Measurements from ENCODE around the gene MGAT4B. TPM values are rescaled to one million over a fixed set of nuclear protein-coding genes. Genes with fewer than 3 reads are reported as not detected.

MGAT4B gene
- total RNA-seq, 1 donor from 2014 or later, result 278 TPM

- H3K4me3 ChIP-seq (ENCODE audit: low read depth, low read length), result no peak overlapping the region
- DNase-seq (ENCODE audit: low read depth), result no peak
- no peak for TF ChIP-seq CTCF (conservative IDR thresholded peaks at IDR 0.05; ENCODE audit: low read depth, low read length)
These were observed 30.2 kb downstream of the MGAT4B start for GRCh38 chr5:179776411-179776938.

- TF ChIP-seq CTCF (conservative IDR thresholded peaks at IDR 0.05; ENCODE audit: low read depth, low read length), result no peak
- no peak overlapping the region for H3K4me3 ChIP-seq (ENCODE audit: low read depth, low read length)
- DNase-seq (ENCODE audit: low read depth), result no peak
These were observed 32.2 kb downstream of the MGAT4B start for GRCh38 chr5:179774442-179774841.

GRCh38 chr5:179773686-179774040 lies 33.0 kb downstream of the MGAT4B start:
- TF ChIP-seq CTCF (conservative IDR thresholded peaks at IDR 0.05; ENCODE audit: low read depth, low read length), result no peak
- H3K4me3 ChIP-seq (ENCODE audit: low read depth, low read length), result no peak overlapping the region
- no peak for DNase-seq (ENCODE audit: low read depth)

DNA sequence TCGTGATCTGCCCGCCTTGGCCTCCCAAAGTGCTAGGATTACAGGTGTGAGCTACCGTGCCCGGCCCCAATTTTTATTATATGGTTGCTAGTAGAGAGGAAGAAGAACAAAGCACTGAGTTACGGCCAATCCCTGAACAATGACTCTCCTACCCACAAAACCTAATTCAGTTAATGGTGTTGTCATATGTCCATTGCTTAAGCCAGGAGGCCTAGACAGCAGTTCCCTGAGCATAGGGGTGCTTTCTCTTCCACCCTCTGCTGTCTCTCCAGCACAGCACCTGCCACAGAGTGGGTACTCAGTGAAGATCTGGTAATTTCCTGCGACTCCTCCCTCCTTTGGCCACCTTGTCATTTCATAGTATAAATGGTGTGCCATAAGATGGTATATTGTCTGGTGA lies 34.3 kb downstream of the MGAT4B start:
- no peak for TF ChIP-seq CTCF (conservative IDR thresholded peaks at IDR 0.05; ENCODE audit: low read depth, low read length)
- H3K4me3 ChIP-seq (ENCODE audit: low read depth, low read length), result no peak overlapping the region
- DNase-seq (ENCODE audit: low read depth), result no peak

DNA sequence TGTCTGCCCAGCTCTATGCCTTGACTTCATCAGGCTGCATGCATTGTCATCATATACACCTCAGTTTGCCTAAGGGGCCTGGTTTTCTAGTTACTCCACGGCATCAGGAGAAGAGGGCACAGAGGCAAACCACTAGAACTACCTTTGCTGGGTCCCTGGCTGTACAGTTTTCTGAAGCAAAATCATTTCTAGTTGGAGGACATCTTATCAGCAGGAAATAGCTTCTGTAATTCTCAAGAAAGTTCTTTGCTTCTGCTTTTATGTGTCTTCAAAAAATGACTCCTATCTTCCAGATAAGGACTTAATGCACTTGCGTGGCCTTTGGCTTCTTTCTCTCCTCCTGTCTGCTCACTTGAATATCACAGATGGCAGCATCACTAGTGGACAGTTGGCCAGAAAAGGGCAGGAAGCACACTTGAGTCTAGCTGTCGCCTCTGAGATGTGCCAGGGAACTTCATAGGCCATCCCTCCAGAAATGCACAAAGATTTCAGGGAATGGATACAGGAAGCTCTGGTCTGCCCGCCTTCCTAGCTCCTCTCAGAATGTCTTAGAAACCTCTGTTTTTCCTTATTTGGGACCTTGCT lies 35.3 kb downstream of the MGAT4B start:
- TF ChIP-seq CTCF (conservative IDR thresholded peaks at IDR 0.05; ENCODE audit: low read depth, low read length), result no peak
- DNase-seq (ENCODE audit: low read depth), result no peak
- H3K4me3 ChIP-seq (ENCODE audit: low read depth, low read length), result no peak overlapping the region

DNA sequence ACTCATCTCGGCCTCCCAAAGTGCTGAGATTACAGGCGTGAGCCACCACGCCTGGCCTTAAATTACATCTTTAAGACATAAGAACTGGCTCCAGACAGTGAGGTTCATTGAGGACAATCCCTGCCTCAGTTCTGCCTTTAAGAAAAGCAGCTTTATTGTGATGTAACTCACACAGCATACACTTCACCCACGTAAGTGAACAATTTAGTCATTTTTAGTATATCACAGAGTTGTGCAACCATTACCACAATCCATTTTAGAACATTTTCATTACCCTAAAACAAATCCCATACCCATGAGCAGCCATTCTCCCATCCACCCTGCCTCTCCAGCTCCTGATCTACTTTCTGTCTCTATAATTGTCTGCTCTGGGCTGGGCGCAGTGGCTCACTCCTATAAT lies 36.9 kb downstream of the MGAT4B start:
- DNase-seq (ENCODE audit: low read depth), result no peak
- TF ChIP-seq CTCF (conservative IDR thresholded peaks at IDR 0.05; ENCODE audit: low read depth, low read length), result no peak

DNA sequence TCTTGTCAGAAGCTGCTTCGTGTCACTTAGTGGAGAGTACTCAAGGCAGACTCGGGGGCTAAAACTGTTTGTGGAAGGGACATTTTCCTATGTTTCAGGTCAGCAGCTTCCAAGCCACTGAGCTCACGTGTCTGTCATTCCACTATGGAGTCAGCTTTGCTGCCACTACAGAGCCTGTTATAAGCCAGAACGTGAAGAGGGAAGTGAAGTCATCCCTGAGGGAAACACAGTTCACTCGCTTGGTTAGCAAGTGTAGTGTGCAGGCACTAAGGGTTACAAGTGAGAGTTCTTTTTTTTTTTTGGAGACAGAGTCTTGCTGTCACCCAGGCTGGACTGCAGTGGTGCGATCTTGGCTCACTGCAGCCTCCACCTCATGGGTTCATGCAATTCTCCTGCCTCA lies 37.4 kb downstream of the MGAT4B start:
- no peak for TF ChIP-seq CTCF (conservative IDR thresholded peaks at IDR 0.05; ENCODE audit: low read depth, low read length)

More for the DNA sequence above, 36.9 kb downstream of the MGAT4B start:
- H3K4me3 ChIP-seq (ENCODE audit: low read depth, low read length), result no peak overlapping the region

More for the DNA sequence above, 37.4 kb downstream of the MGAT4B start:
- no peak for DNase-seq (ENCODE audit: low read depth)
- no peak overlapping the region for H3K4me3 ChIP-seq (ENCODE audit: low read depth, low read length)
